Endothelial cell (in vitro differentiated cells): ENCODE results near the gene RTN4R. TPM values are rescaled to one million over a fixed set of nuclear protein-coding genes. Genes with fewer than 3 reads are reported as not detected.
"Not testable (repeated sequence)": the region's sequence is repeated elsewhere in the genome, so short reads cannot be mapped to it uniquely, and the experiment has no call there.

ENCODE experiments used
- DNase-seq: peaks from one replicate; pipeline ENCODE4 v3.0.0; 2021; ENCODE audit warnings: low spot score
- H3K27ac Mint-ChIP-seq: one replicate; pipeline ENCODE4 v1.8.0; 2021; ENCODE audit warnings: mixed read lengths, inconsistent platforms; ENCODE audit not compliant: unreplicated experiment
- H3K27me3 Mint-ChIP-seq: one replicate; pipeline ENCODE4 v1.8.0; 2021; ENCODE audit warnings: mild to moderate bottlenecking, moderate library complexity, mixed read lengths, inconsistent platforms; ENCODE audit not compliant: unreplicated experiment
- H3K36me3 Mint-ChIP-seq: one replicate; pipeline ENCODE4 v1.8.0; 2021; ENCODE audit warnings: mild to moderate bottlenecking, low read depth, mixed read lengths, inconsistent platforms; ENCODE audit not compliant: unreplicated experiment
- H3K4me1 Mint-ChIP-seq: one replicate; pipeline ENCODE4 v1.8.0; 2021; ENCODE audit warnings: mild to moderate bottlenecking, mixed read lengths, inconsistent platforms; ENCODE audit not compliant: unreplicated experiment
- H3K4me3 Mint-ChIP-seq: one replicate; pipeline ENCODE4 v1.8.0; 2021; ENCODE audit warnings: mild to moderate bottlenecking, mixed read lengths, inconsistent platforms; ENCODE audit not compliant: unreplicated experiment
- H3K9me3 Mint-ChIP-seq: one replicate; pipeline ENCODE4 v1.8.0; 2021; ENCODE audit warnings: mixed read lengths, inconsistent platforms; ENCODE audit not compliant: unreplicated experiment
- total RNA-seq: library from RNA; stranded (reverse); fragmentation: NEBNext Ultra II Directional; extraction: Animal tissue kit (Norgen Biotek cat#: 25700); gene quantifications from one replicate; pipeline ENCODE4 v1.2.1, GENCODE V29; 2021; ENCODE audit not compliant: unreplicated experiment
- TF ChIP-seq, protein P1 (sequence below): fragments of 200-600 bp; sonication (generic); IDR thresholded peaks from one replicate; pipeline ENCODE4 v1.5.0; 2021; ENCODE audit warnings: antibody characterized with exemption; ENCODE audit not compliant: unreplicated experiment

The RTN4R gene
- total RNA-seq, 1 donor from 2014 or later, result 19.0 TPM

- no peak for DNase-seq
- Mint-ChIP-seq H3K9me3 (no peaks in the 10 kb centered on the region), H3K27ac (no peak overlapping the region), H3K4me1 (no peaks in the 10 kb centered on the region), H3K27me3 (peaks cover 8% of the 10 kb centered on the region), H3K36me3 (no peaks in the 10 kb centered on the region), H3K4me3 (no peak overlapping the region)
- TF ChIP-seq, protein P1, sequence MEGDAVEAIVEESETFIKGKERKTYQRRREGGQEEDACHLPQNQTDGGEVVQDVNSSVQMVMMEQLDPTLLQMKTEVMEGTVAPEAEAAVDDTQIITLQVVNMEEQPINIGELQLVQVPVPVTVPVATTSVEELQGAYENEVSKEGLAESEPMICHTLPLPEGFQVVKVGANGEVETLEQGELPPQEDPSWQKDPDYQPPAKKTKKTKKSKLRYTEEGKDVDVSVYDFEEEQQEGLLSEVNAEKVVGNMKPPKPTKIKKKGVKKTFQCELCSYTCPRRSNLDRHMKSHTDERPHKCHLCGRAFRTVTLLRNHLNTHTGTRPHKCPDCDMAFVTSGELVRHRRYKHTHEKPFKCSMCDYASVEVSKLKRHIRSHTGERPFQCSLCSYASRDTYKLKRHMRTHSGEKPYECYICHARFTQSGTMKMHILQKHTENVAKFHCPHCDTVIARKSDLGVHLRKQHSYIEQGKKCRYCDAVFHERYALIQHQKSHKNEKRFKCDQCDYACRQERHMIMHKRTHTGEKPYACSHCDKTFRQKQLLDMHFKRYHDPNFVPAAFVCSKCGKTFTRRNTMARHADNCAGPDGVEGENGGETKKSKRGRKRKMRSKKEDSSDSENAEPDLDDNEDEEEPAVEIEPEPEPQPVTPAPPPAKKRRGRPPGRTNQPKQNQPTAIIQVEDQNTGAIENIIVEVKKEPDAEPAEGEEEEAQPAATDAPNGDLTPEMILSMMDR, result no peak
Measured at GRCh38 chr22:20291604-20292063, 23.5 kb upstream of the RTN4R start.

DNA sequence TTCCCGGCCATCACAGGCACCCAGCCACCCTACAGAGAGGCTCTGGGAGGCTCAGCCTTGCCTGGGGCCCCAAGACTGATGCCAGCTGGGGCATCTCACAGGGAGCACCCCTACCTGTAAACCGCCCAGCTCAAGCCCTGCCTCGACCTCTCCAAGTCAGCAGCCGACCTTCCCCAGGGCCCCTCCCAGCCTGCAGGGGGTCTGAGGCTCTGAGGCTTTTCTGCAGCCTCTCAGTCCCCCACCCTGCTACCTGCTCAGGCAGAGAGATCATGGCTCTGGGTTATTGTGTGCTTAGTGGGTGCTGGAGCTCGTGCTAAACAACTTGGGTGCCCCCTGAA lies 23.1 kb upstream of the RTN4R start:
- no peak for DNase-seq
- Mint-ChIP-seq H3K9me3 (no peaks in the 10 kb centered on the region), H3K36me3 (no peaks in the 10 kb centered on the region), H3K27me3 (peaks cover 8% of the 10 kb centered on the region), H3K4me1 (no peaks in the 10 kb centered on the region), H3K4me3 (no peak overlapping the region), H3K27ac (no peak overlapping the region)
- TF ChIP-seq, protein P1, result no peak

DNA sequence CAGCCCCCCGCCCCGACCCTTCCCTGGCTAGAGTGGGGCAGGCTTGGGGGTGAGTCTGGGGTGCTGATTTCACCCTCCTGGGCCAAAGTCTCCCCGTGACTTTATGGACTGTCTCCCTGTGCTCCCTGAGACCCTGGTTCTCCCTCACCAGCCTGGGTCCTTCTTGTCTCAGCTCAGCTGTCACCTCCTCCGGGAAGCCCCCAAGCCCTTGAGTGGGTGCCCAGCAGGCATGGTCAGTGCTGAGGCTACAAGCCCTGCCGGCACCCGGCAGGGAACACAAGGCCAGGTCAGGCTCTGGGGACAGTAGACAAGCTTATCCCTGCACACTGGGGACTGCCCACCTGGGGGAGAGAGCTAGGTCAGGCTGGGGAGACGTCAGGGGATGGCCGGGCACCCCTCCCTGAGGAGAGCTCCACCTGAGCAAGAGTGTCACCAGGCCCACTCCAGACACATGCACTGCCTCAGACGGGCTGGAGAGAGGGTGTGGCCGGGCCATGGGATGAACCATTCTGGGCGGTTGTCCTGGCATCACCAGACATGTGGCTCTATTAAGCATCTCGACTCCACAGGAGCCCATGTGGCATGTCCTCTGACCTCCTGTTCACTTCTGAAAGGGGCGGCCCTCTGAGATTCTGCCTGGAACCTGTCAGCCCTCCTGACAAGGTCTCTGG lies 22.6 kb upstream of the RTN4R start:
- no peak overlapping the region for H3K4me3 Mint-ChIP-seq
- H3K9me3 Mint-ChIP-seq, result no peaks in the 10 kb centered on the region
- H3K4me1 Mint-ChIP-seq, result no peaks in the 10 kb centered on the region
- peaks cover 8% of the 10 kb centered on the region for H3K27me3 Mint-ChIP-seq
- H3K27ac Mint-ChIP-seq, result no peak overlapping the region
- DNase-seq, result no peak
- H3K36me3 Mint-ChIP-seq, result no peaks in the 10 kb centered on the region
- TF ChIP-seq, protein P1, result no peak

GRCh38 chr22:20290045-20290392 lies 21.9 kb upstream of the RTN4R start:
- TF ChIP-seq, protein P1, result no peak
- no peak overlapping the region for H3K27ac Mint-ChIP-seq
- H3K4me3 Mint-ChIP-seq, result no peak overlapping the region
- DNase-seq, result no peak
- H3K27me3 Mint-ChIP-seq, result peaks cover 4% of the 10 kb centered on the region
- no peaks in the 10 kb centered on the region for H3K36me3 Mint-ChIP-seq
- H3K4me1 Mint-ChIP-seq, result no peaks in the 10 kb centered on the region
- H3K9me3 Mint-ChIP-seq, result no peaks in the 10 kb centered on the region

- H3K4me1 Mint-ChIP-seq, H3K4me3 Mint-ChIP-seq, H3K9me3 Mint-ChIP-seq, H3K27me3 Mint-ChIP-seq, H3K36me3 Mint-ChIP-seq, DNase-seq, H3K27ac Mint-ChIP-seq: not testable (repeated sequence)
Measured at GRCh38 chr22:20289182-20290044, 21.3 kb upstream of the RTN4R start.

DNA sequence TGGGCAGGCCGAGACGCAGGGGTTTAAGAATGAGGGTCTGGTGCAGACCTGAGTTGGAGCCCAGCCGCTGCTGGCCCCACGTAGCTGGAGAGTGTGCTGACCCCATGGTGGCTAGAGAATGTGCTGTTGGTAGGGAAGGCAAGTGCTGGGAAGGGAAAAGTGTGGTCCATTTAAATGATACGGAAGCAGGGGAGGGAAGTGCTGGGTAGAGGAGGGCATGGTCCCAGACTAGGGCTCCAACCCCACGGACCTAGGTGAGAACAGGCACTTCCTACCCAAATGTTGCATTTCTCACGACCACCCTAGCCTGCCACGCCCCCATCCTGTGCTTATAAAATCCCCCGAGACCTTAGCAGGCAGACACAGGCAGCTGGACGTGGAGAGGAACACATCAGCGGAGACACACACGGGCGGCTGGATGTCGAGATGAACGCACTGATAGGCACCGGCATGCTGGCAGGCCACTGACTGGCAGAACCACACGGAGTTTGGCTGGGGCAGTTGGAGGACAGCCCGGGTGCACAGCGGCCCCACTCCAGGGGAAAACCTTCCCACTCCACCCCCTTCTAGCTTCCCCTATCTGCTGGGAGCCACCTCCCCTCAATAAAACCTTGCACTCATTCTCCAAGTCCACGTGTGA lies 18.8 kb upstream of the RTN4R start:
- H3K36me3 Mint-ChIP-seq, H3K27ac Mint-ChIP-seq, H3K4me3 Mint-ChIP-seq, H3K4me1 Mint-ChIP-seq, H3K9me3 Mint-ChIP-seq, DNase-seq, H3K27me3 Mint-ChIP-seq: not testable (repeated sequence)

- not testable (repeated sequence) for H3K27me3 Mint-ChIP-seq, H3K4me1 Mint-ChIP-seq, H3K4me3 Mint-ChIP-seq, H3K36me3 Mint-ChIP-seq, H3K27ac Mint-ChIP-seq, H3K9me3 Mint-ChIP-seq, DNase-seq
Measured at GRCh38 chr22:20286312-20286660, 18.2 kb upstream of the RTN4R start.
